ENCODE results near the gene ERC2.

ERC2 gene

DNA sequence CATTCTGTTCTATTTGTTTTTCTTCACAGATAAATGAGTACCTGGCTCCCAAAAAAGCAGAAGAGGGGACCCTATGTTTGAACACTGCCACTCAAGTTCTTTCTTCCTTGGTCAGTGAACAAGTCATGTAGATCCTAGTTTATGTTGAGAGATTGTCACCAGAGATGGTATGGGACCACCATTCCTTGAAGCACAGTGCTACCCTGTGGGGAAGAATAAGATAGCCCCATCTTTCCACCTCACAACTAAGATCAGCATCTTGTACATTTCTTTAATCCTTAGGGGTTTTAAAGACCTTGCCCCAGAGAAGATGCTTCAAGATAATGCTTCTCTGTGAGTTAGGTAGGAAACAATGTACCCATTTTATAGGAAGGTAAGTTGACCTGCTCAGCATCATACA, 747.7 kb downstream of the ERC2 start:
- DNase-seq (ENCODE audit: low read depth), result no peak
- TF ChIP-seq, protein P1, sequence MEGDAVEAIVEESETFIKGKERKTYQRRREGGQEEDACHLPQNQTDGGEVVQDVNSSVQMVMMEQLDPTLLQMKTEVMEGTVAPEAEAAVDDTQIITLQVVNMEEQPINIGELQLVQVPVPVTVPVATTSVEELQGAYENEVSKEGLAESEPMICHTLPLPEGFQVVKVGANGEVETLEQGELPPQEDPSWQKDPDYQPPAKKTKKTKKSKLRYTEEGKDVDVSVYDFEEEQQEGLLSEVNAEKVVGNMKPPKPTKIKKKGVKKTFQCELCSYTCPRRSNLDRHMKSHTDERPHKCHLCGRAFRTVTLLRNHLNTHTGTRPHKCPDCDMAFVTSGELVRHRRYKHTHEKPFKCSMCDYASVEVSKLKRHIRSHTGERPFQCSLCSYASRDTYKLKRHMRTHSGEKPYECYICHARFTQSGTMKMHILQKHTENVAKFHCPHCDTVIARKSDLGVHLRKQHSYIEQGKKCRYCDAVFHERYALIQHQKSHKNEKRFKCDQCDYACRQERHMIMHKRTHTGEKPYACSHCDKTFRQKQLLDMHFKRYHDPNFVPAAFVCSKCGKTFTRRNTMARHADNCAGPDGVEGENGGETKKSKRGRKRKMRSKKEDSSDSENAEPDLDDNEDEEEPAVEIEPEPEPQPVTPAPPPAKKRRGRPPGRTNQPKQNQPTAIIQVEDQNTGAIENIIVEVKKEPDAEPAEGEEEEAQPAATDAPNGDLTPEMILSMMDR (IDR thresholded peaks at IDR 0.05; ENCODE audit: control insufficient read depth, extremely low read depth, insufficient read depth), result peak; percentile 15; the same call in 1 of the 2 replicates
- H3K4me3 ChIP-seq (ENCODE audit: low read depth, low read length), result no peak overlapping the region

DNA sequence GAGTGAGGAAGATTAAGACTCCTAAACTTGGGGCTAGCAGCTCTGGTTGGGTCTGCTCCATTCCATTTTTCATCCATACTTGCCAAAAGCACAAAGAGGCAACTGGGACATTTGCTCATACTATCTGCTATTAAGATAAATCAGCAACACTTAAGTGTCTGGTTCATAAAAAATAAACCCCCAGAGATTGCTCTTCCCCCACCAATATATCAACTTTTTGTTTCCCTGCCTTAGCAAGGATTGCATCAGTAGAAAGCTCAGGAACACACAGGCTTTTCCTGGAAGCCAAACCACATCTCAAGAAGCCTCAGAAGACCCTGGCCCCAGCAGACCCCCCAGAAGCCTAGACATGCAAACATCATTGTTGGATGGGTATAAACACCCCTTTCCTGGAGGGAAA, 748.8 kb downstream of the ERC2 start:
- TF ChIP-seq, protein P1 (IDR thresholded peaks at IDR 0.05; ENCODE audit: control insufficient read depth, extremely low read depth, insufficient read depth), result no peak
- H3K4me3 ChIP-seq (ENCODE audit: low read depth, low read length), result no peak overlapping the region
- no peak for DNase-seq (ENCODE audit: low read depth)

DNA sequence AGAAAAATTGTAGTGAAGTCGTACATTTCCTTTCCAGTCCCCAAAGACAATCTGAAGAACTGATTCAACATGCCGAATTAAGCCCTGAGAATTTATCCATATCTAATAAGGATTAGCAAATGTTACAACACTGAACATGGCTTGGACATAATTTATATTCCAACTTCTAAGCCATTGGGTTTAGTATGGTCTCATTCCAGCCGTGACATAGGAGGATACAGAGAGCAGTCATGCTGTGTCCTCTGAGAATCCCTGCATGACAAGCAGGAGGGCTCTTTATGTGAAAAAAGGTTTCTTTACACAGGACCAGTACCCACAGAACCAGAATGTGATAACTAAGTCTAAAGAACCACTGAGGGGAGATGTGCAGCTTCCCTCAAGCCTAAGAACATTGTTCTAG, 749.3 kb downstream of the ERC2 start:
- no peak for DNase-seq (ENCODE audit: low read depth)
- TF ChIP-seq, protein P1 (IDR thresholded peaks at IDR 0.05; ENCODE audit: control insufficient read depth, extremely low read depth, insufficient read depth), result no peak
- no peak overlapping the region for H3K4me3 ChIP-seq (ENCODE audit: low read depth, low read length)

DNA sequence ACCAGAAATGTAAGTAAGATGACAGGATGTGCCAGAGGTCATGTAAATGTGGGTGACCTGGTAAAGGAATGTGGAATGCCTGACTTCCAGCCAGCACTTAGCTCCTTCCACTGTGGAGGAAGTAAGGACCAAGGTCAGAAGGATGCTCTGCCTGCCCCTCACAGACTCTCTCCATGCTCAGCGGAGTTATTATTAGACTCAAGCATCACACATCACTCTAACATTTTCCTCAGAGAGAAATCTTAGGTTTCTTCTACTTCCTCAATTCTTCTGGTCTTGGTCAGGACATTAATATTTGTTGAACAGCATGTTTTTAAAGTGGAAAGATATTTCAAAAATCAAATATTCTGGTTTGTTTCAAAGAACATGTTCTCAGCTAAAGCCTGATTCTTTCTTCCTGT, 749.7 kb downstream of the ERC2 start:
- DNase-seq (ENCODE audit: low read depth), result no peak
- H3K4me3 ChIP-seq (ENCODE audit: low read depth, low read length), result no peak overlapping the region
- TF ChIP-seq, protein P1 (IDR thresholded peaks at IDR 0.05; ENCODE audit: control insufficient read depth, extremely low read depth, insufficient read depth), result no peak

DNA sequence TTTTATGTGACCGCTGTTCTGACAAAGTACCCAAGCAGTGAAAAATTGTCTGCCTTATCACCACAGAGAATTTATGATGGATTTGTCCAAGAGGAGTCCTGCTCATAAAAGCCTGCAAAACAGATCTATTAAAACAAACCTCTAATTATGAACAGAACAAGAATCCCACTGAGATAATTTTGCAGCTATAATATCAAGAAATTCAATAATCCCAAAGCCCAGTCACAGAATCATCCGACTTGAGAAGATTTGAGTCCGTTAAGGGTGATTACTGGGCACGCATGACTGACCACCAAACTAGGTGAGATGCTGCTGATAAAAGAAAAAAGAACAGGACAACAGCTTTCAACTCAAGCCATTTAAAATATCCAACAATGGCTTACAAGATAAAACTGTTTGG, 750.2 kb downstream of the ERC2 start:
- H3K4me3 ChIP-seq (ENCODE audit: low read depth, low read length), result no peak overlapping the region
- DNase-seq (ENCODE audit: low read depth), result no peak
- TF ChIP-seq, protein P1 (IDR thresholded peaks at IDR 0.05; ENCODE audit: control insufficient read depth, extremely low read depth, insufficient read depth), result no peak

DNA sequence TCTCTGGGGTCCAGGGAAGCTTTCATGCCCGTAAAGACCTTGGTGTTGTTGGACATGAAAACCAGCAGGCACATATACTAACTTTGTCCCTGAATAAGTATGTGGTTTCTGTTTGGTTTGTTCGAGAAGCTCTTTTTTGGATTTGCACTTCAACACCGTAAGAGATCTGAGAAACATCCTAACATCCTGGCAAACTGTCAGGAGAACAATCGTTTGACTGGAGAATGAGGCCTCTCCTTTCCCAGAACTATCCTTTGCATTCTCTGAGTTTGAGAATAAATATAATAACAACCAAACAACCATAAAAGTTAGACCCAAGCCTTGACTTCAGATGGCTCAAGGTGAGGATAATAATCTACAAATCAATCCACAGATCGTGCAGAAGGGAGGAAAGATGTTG, 750.8 kb downstream of the ERC2 start:
- no peak overlapping the region for H3K4me3 ChIP-seq (ENCODE audit: low read depth, low read length)
- TF ChIP-seq, protein P1 (IDR thresholded peaks at IDR 0.05; ENCODE audit: control insufficient read depth, extremely low read depth, insufficient read depth), result no peak
- DNase-seq (ENCODE audit: low read depth), result no peak

DNA sequence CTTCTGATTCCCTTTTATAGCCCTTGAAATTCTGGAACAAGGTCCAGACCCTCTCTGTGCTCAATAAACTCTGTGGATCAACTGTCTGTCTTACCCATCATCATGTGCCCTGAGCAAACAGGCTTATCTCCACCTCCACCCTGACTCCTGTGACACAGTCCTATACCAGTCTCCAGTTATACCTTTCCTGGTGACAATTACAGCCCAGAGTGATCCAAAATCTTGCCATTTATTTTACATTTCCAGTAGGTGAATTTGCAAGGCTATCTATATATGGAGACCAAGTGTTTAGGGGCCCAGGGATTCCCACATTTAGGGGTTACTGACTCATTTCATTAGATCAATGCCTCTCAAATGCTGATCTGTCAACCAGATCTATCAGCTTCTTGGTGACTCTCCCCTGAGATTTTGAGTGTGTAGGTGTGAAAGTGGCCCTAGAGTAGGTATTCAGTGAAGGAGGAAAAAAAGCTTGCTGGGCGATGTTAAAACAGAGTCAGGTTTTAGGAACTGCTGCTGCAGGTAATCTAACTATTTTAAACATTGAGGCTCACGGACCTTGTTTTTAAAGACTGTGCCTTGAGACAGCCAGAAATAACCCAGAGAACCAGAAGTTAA, 751.5 kb downstream of the ERC2 start:
- TF ChIP-seq, protein P1 (IDR thresholded peaks at IDR 0.05; ENCODE audit: control insufficient read depth, extremely low read depth, insufficient read depth), result no peak
- DNase-seq (ENCODE audit: low read depth), result no peak
- H3K4me3 ChIP-seq (ENCODE audit: low read depth, low read length), result no peak overlapping the region

Measured in LNCaP clone FGC (cell line).